Measurements from ENCODE around the gene SLC8B1. TPM values are rescaled to one million over a fixed set of nuclear protein-coding genes. Genes with fewer than 3 reads are reported as not detected.

SLC8B1 gene
- total and polyA plus RNA-seq, 2 of the 4 experiments (the other 2 are of a cell fraction): 4.1 to 10.2 TPM

GRCh38 chr12:113261847-113262470, 73.0 kb downstream of the SLC8B1 start:
- Histone ChIP-seq H3K79me1 (ENCODE audit: low read depth in 1 of 2, low read length in 2 of 2) (no peaks in the 10 kb centered on the region), H3K27ac (ENCODE audit: insufficient read depth, low read length) (no peak overlapping the region), H4K5ac (ENCODE audit: low read depth, low read length) (no peak overlapping the region), H4K20me1 (ENCODE audit: insufficient read depth, low read length) (no peaks in the 10 kb centered on the region), H3K4me3 (ENCODE audit: insufficient read depth, low read depth, low read length) (no peak overlapping the region), H3K14ac (replicated peaks; ENCODE audit: low read depth, low read length) (no peak overlapping the region), H3K4me2 (ENCODE audit: low read depth, low read length) (no peak overlapping the region), H2AFZ (replicated peaks; ENCODE audit: low read length, poor library complexity) (no peak overlapping the region), H2BK120ac (ENCODE audit: low read depth, low read length) (no peak overlapping the region), H4K91ac (ENCODE audit: insufficient read depth, low read depth, low read length) (no peak overlapping the region), H4K8ac (ENCODE audit: low read depth in 2 of 2, low read length in 2 of 2) (no peak overlapping the region), H3K9ac (ENCODE audit: low read depth, low read length) (no peak overlapping the region), H2BK15ac (ENCODE audit: low read depth, low read length) (no peak overlapping the region), H2BK20ac (ENCODE audit: low read depth, low read length) (no peak overlapping the region), H2AK5ac (ENCODE audit: low read depth, low read length) (no peak overlapping the region), H3K9me3 (ENCODE audit: control insufficient read depth, insufficient read depth, low read length) (no peaks in the 10 kb centered on the region), H2BK5ac (ENCODE audit: low read depth, low read length, poor library complexity, severe bottlenecking) (no peak overlapping the region), H3K4me1 (ENCODE audit: control insufficient read depth, insufficient read depth, low read length) (peaks cover 2% of the 10 kb centered on the region; the same call in 1 of the 2 replicates), H3K36me3 (ENCODE audit: control insufficient read depth, insufficient read depth, low read length) (peaks cover 4% of the 10 kb centered on the region; the same call in 1 of the 2 replicates), H2AK9ac (replicated peaks; ENCODE audit: low read depth, low read length, poor library complexity) (no peak overlapping the region), H3K4ac (ENCODE audit: low read depth, low read length) (no peak overlapping the region), H3K23ac (ENCODE audit: low read depth, low read length) (no peak overlapping the region), H3K18ac (ENCODE audit: low read depth, low read length) (no peak overlapping the region), H3K27me3 (ENCODE audit: control insufficient read depth, insufficient read depth, low read length) (no peaks in the 10 kb centered on the region), H3K9me1 (ENCODE audit: insufficient read depth, low read length) (no peaks in the 10 kb centered on the region; the same call in 1 of the 2 replicates), H3K56ac (ENCODE audit: extremely low read depth, insufficient read depth, low read length) (no peak overlapping the region)
- in situ Hi-C loops (cut with MboI; ENCODE audit: low sequenced_read_pairs): no loop called here
- ChIA-PET POLR2A (ENCODE audit: unreplicated experiment) (no interaction called here), CTCF (no interaction called here)
- dilution Hi-C loops (cut with HindIII; ENCODE audit: low sequenced_read_pairs, unreplicated experiment): no loop called here
- no peak for TF ChIP-seq NFE2L2 (IDR thresholded peaks at IDR 0.05; ENCODE audit: low read depth, low read length)
- TF ChIP-seq MAFK (IDR thresholded peaks at IDR 0.05; ENCODE audit: low read depth, low read length): no peak
- TF ChIP-seq RFX5 (IDR thresholded peaks at IDR 0.05; ENCODE audit: low read depth, low read length): no peak
- ATAC-seq (ENCODE audit: low read depth): no peak
- BruUV-seq (replicated peaks): no TSS peak
- intact Hi-C loops (cut with micrococcal nuclease): no loop called here
- 100% methylated on average over 2 of the region's 6 CpGs; no CpG with 5 or more reads in 1 of the 2 experiments for WGBS, 2 experiments (ENCODE audit: extremely low coverage in 2 of 2, insufficient read length in 1 of 2)
- DNase-seq: peak; percentile 22

All from IMR-90 (cell line).